H9 (cell line): Measurements from ENCODE around the gene B4GALNT1. TPM values are rescaled to one million over a fixed set of nuclear protein-coding genes. Genes with fewer than 3 reads are reported as not detected.

Experiments
- DNase-seq: peaks from one replicate; pipeline ENCODE4 v3.0.0-alpha.2; 2017
- H2AFZ ChIP-seq: one replicate; pipeline ENCODE4 v1.6.1; 2013; ENCODE audit warnings: mild to moderate bottlenecking, low read length, control low read depth, moderate library complexity
- H2AK5ac ChIP-seq: 2 replicates; pipeline ENCODE4 v1.6.1; 2013; ENCODE audit warnings: low read length, control low read depth, mixed read lengths; ENCODE audit not compliant: insufficient read length
- H2BK120ac ChIP-seq: one replicate; pipeline ENCODE4 v1.6.1; 2013; ENCODE audit warnings: low read depth, mild to moderate bottlenecking, low read length, control low read depth, inconsistent platforms; ENCODE audit not compliant: poor library complexity, severe bottlenecking
- H2BK12ac ChIP-seq: 2 replicates; pipeline ENCODE4 v1.6.1; 2013; ENCODE audit warnings: low read length, control low read depth, mixed read lengths, low read depth; ENCODE audit not compliant: insufficient read length
- H2BK15ac ChIP-seq: 2 replicates; pipeline ENCODE4 v1.6.1; 2013; ENCODE audit warnings: low read depth, low read length, control low read depth
- H2BK20ac ChIP-seq: one replicate; pipeline ENCODE4 v1.6.1; 2013; ENCODE audit warnings: low read depth, mild to moderate bottlenecking, low read length, control low read depth, inconsistent platforms; ENCODE audit not compliant: poor library complexity, severe bottlenecking
- H2BK5ac ChIP-seq: 2 replicates; pipeline ENCODE4 v1.6.1; 2013; ENCODE audit warnings: low read length, control low read depth, mixed read lengths; ENCODE audit not compliant: insufficient read length
- H3K14ac ChIP-seq: 2 replicates; pipeline ENCODE4 v1.6.1; 2013; ENCODE audit warnings: low read length, control low read depth; ENCODE audit not compliant: insufficient read depth
- H3K18ac ChIP-seq: 2 replicates; pipeline ENCODE4 v1.6.1; 2013; ENCODE audit warnings: low read depth, mild to moderate bottlenecking, mixed read lengths, low read length, control low read depth; ENCODE audit not compliant: insufficient read length
- H3K23ac ChIP-seq: 2 replicates; pipeline ENCODE4 v1.6.1; 2013; ENCODE audit warnings: low read length, control low read depth, mixed read lengths, low read depth; ENCODE audit not compliant: insufficient read length
- H3K23me2 ChIP-seq: 2 replicates; pipeline ENCODE4 v1.6.1; 2013; ENCODE audit warnings: low read depth, mild to moderate bottlenecking, mixed read lengths, low read length, control low read depth; ENCODE audit not compliant: insufficient read length, poor library complexity, severe bottlenecking
- H3K27ac ChIP-seq: 2 replicates; pipeline ENCODE4 v1.5.1; 2013; ENCODE audit warnings: low read length, control low read depth, mixed read lengths, low read depth; ENCODE audit not compliant: insufficient read length
- H3K27me3 ChIP-seq: 2 replicates; pipeline ENCODE4 v1.6.1; 2013; ENCODE audit warnings: low read length, control low read depth, inconsistent platforms; ENCODE audit not compliant: insufficient read depth
- H3K4ac ChIP-seq: 2 replicates; pipeline ENCODE4 v1.6.1; 2013; ENCODE audit warnings: low read depth, mild to moderate bottlenecking, control low read depth, inconsistent platforms, low read length, moderate library complexity
- H3K4me1 ChIP-seq: 2 replicates; pipeline ENCODE4 v1.6.1; 2013; ENCODE audit warnings: low read length, control low read depth, inconsistent platforms; ENCODE audit not compliant: insufficient read depth
- H3K4me2 ChIP-seq: 2 replicates; pipeline ENCODE4 v1.6.1; 2013; ENCODE audit warnings: low read length, control low read depth, mixed read lengths; ENCODE audit not compliant: insufficient read length, insufficient read depth
- H3K56ac ChIP-seq: 2 replicates; pipeline ENCODE4 v1.6.1; 2013; ENCODE audit warnings: low read depth, mild to moderate bottlenecking, mixed read lengths, low read length, control low read depth; ENCODE audit not compliant: insufficient read length
- H3K79me1 ChIP-seq: 2 replicates; pipeline ENCODE4 v1.6.1; 2013; ENCODE audit warnings: low read depth, mild to moderate bottlenecking, moderate library complexity, low read length, control low read depth, inconsistent platforms; ENCODE audit not compliant: insufficient read depth, poor library complexity, severe bottlenecking
- H3K79me2 ChIP-seq: 2 replicates; pipeline ENCODE4 v1.6.1; 2013; ENCODE audit warnings: low read length, control low read depth, inconsistent platforms; ENCODE audit not compliant: insufficient read depth
- H3K9ac ChIP-seq: 2 replicates; pipeline ENCODE4 v1.6.1; 2013; ENCODE audit warnings: low read length, control low read depth, mixed read lengths; ENCODE audit not compliant: insufficient read length; ENCODE audit errors: extremely low read depth
- H3K9me3 ChIP-seq: one replicate; pipeline ENCODE4 v1.6.1; 2013; ENCODE audit warnings: low read depth, low read length, inconsistent platforms; ENCODE audit not compliant: control insufficient read depth
- H3T11ph ChIP-seq: one replicate; pipeline ENCODE4 v1.6.1; 2013; ENCODE audit warnings: mild to moderate bottlenecking, low read length, control low read depth, inconsistent platforms
- H4K20me1 ChIP-seq: one replicate; pipeline ENCODE4 v1.6.1; 2013; ENCODE audit not compliant: control insufficient read depth, insufficient read length, insufficient read depth
- H4K5ac ChIP-seq: 2 replicates; pipeline ENCODE4 v1.6.1; 2013; ENCODE audit warnings: low read depth, mild to moderate bottlenecking, mixed read lengths, low read length, control low read depth; ENCODE audit not compliant: insufficient read length
- H4K8ac ChIP-seq: replicated peaks from 2 replicates; pipeline ENCODE4 v1.6.1; 2013; ENCODE audit warnings: low read length, control low read depth, mixed read lengths, low read depth; ENCODE audit not compliant: insufficient read length
- H4K91ac ChIP-seq: 2 replicates; pipeline ENCODE4 v1.6.1; 2013; ENCODE audit warnings: low read depth, mild to moderate bottlenecking, moderate library complexity, mixed read lengths, low read length, control low read depth; ENCODE audit not compliant: insufficient read length
- H3K27ac Mint-ChIP-seq, 3 experiments: 2 replicates in 2 of 3; 3 replicates in 1 of 3; pipeline ENCODE4 v1.8.0; 2020 to 2021; ENCODE audit warnings: mixed read lengths in 3 of 3, mild to moderate bottlenecking in 1 of 3, moderate library complexity in 1 of 3
- H3K27me3 Mint-ChIP-seq: 2 replicates; pipeline ENCODE4 v1.8.0; 2021; ENCODE audit warnings: low read depth, mild to moderate bottlenecking, moderate library complexity, mixed read lengths
- H3K36me3 Mint-ChIP-seq, 3 experiments: 2 replicates in 2 of 3; 3 replicates in 1 of 3; pipeline ENCODE4 v1.8.0; 2020 to 2021; ENCODE audit warnings: low read depth in 3 of 3, mixed read lengths in 3 of 3; ENCODE audit not compliant: insufficient read depth in 1 of 3
- H3K4me1 Mint-ChIP-seq, 2 experiments: 2 replicates each; pipeline ENCODE4 v1.8.0; 2020; ENCODE audit warnings: mixed read lengths in 2 of 2
- H3K4me3 Mint-ChIP-seq, 2 experiments: 2 replicates in 1 of 2; 3 replicates in 1 of 2; pipeline ENCODE4 v1.8.0; 2020 to 2021; ENCODE audit warnings: mild to moderate bottlenecking in 2 of 2, mixed read lengths in 2 of 2, moderate library complexity in 1 of 2
- H3K9me3 Mint-ChIP-seq, 2 experiments: 2 replicates in 1 of 2; 3 replicates in 1 of 2; pipeline ENCODE4 v1.8.0; 2020; ENCODE audit warnings: mild to moderate bottlenecking in 2 of 2, mixed read lengths in 2 of 2, moderate library complexity in 1 of 2
- CTCF ChIP-seq: fragments of 200-600 bp; sonication (generic); conservative IDR thresholded peaks from 3 replicates; pipeline ENCODE4 v1.8.0; 2021; ENCODE audit warnings: antibody characterized with exemption, mild to moderate bottlenecking
- WGBS: extraction: QIAGEN DNeasy Blood & Tissue Kit; methylation state at CpG from one replicate; pipeline ENCODE4 v1.1.7; 2013; ENCODE audit warnings: missing lambda C conversion rate, low lambda C conversion rate, mixed read lengths; ENCODE audit not compliant: insufficient read length; ENCODE audit errors: extremely low coverage; 5-methylcytosine and 5-hydroxymethylcytosine counted together
- total RNA-seq: library from RNA; stranded (reverse); gene quantifications from 2 replicates; pipeline ENCODE4 v1.2.1, GENCODE V29; 2021

Gene B4GALNT1
- total RNA-seq, 1 experiment from 2014 or later = 2.3 TPM

GRCh38 chr12:57591782-57592325 is 41.1 kb downstream of the B4GALNT1 start:
- Histone ChIP-seq H3K79me2 (peaks cover 3% of the 10 kb centered on the region; the same call in 1 of the 2 replicates), H3K14ac (no peak overlapping the region), H3K9ac (peak overlapping the region; percentile 35), H3K79me1 (peaks cover 8% of the 10 kb centered on the region), H3K18ac (no peak overlapping the region), H3T11ph (no peak overlapping the region), H3K4ac (no peak overlapping the region), H2AFZ (no peak overlapping the region), H4K8ac (no peak overlapping the region), H2BK20ac (no peak overlapping the region), H3K4me2 (peak overlapping the region; percentile 58), H4K20me1 (no peaks in the 10 kb centered on the region), H2BK15ac (no peak overlapping the region), H3K27ac (no peak overlapping the region), H4K91ac (no peak overlapping the region), H2BK12ac (no peak overlapping the region), H3K9me3 (no peaks in the 10 kb centered on the region), H3K56ac (no peak overlapping the region), H3K23me2 (peaks cover 16% of the 10 kb centered on the region), H2BK120ac (no peak overlapping the region), H2AK5ac (no peak overlapping the region), H2BK5ac (no peak overlapping the region), H4K5ac (no peak overlapping the region), H3K27me3 (no peaks in the 10 kb centered on the region), H3K4me1 (peaks cover 5% of the 10 kb centered on the region; the same call in 1 of the 2 replicates), H3K23ac (no peak overlapping the region)
- peaks cover 0 to 20% (median 10%) of the 10 kb centered on the region in 3 experiments; a peak in 6 of 7 replicates for H3K36me3 Mint-ChIP-seq
- H3K4me3 Mint-ChIP-seq = peak overlapping the region; percentile 84 to 93
- H3K9me3 Mint-ChIP-seq = no peaks in the 10 kb centered on the region
- H3K4me1 Mint-ChIP-seq = peaks cover 15 to 20% of the 10 kb centered on the region in 2 experiments
- no CpG with 5 or more reads among the region's 10 CpGs for WGBS
- H3K27ac Mint-ChIP-seq = peak overlapping the region in 1 of 3 experiments; percentile 91; a peak in 1 of 7 replicates
- no peaks in the 10 kb centered on the region for H3K27me3 Mint-ChIP-seq
- TF ChIP-seq CTCF = no peak
- no peak for DNase-seq
